GM23338 (cell line): ENCODE results near the gene ZNF354C. TPM values are rescaled to one million over a fixed set of nuclear protein-coding genes. Genes with fewer than 3 reads are reported as not detected.

Experiments
- ATAC-seq: fragments of 200-7000 bp; cut with Tn5 transposase; 3 replicates; pipeline ENCODE4 v1.9.1; 2020
- DNase-seq: peaks from one replicate; pipeline ENCODE4 v3.0.0-alpha.2; 2015; ENCODE audit warnings: low spot score
- H2AFZ ChIP-seq: fragments of 200-600 bp; sonication (generic); 2 replicates; pipeline ENCODE4 v1.8.0; 2016; ENCODE audit warnings: antibody characterized with exemption, mild to moderate bottlenecking, moderate library complexity
- H3F3A ChIP-seq: fragments of 200-600 bp; sonication (generic); replicated peaks from 2 replicates; pipeline ENCODE4 v1.8.0; 2017; ENCODE audit warnings: antibody characterized with exemption, mixed run types, low read depth
- H3K27ac ChIP-seq: fragments of 200-600 bp; sonication (generic); 2 replicates; pipeline ENCODE4 v1.6.1; 2016; ENCODE audit warnings: low read depth
- H3K27me3 ChIP-seq: fragments of 200-600 bp; sonication (generic); 2 replicates; pipeline ENCODE4 v1.8.0; 2016; ENCODE audit warnings: mild to moderate bottlenecking, mixed run types, moderate library complexity; ENCODE audit not compliant: insufficient read depth
- H3K36me3 ChIP-seq: fragments of 200-600 bp; sonication (generic); 2 replicates; pipeline ENCODE4 v1.8.0; 2016; ENCODE audit warnings: mild to moderate bottlenecking; ENCODE audit not compliant: insufficient read depth
- H3K4me1 ChIP-seq: fragments of 200-600 bp; sonication (generic); 2 replicates; pipeline ENCODE4 v1.8.0; 2016; ENCODE audit warnings: mild to moderate bottlenecking, moderate library complexity; ENCODE audit not compliant: insufficient read depth
- H3K4me2 ChIP-seq: fragments of 200-600 bp; sonication (generic); 2 replicates; pipeline ENCODE4 v1.7.1; 2017; ENCODE audit warnings: mixed run types
- H3K4me3 ChIP-seq: fragments of 200-600 bp; sonication (generic); 2 replicates; pipeline ENCODE4 v1.6.1; 2016; ENCODE audit warnings: mixed run types
- H3K79me2 ChIP-seq: fragments of 200-600 bp; sonication (generic); replicated peaks from 2 replicates; pipeline ENCODE4 v1.8.0; 2017; ENCODE audit warnings: mild to moderate bottlenecking; ENCODE audit not compliant: insufficient read depth
- H3K9me2 ChIP-seq: fragments of 200-600 bp; sonication (generic); 2 replicates; pipeline ENCODE4 v1.8.0; 2017; ENCODE audit not compliant: insufficient read depth
- H4K20me1 ChIP-seq: fragments of 200-600 bp; sonication (generic); replicated peaks from 2 replicates; pipeline ENCODE4 v1.8.0; 2017; ENCODE audit warnings: mild to moderate bottlenecking; ENCODE audit not compliant: insufficient read depth
- H3K27ac Mint-ChIP-seq: 2 replicates; pipeline ENCODE4 v1.8.0; 2020; ENCODE audit warnings: inconsistent platforms, mild to moderate bottlenecking, moderate library complexity, mixed read lengths
- H3K27me3 Mint-ChIP-seq: 3 replicates; pipeline ENCODE4 v1.8.0; 2022; ENCODE audit warnings: low read depth, mild to moderate bottlenecking, moderate library complexity, mixed read lengths, inconsistent platforms; ENCODE audit not compliant: insufficient read depth, poor library complexity
- H3K36me3 Mint-ChIP-seq: 3 replicates; pipeline ENCODE4 v1.8.0; 2021; ENCODE audit warnings: low read depth, mild to moderate bottlenecking, inconsistent platforms, moderate library complexity, mixed read lengths
- H3K4me1 Mint-ChIP-seq: 3 replicates; pipeline ENCODE4 v1.8.0; 2020; ENCODE audit warnings: mild to moderate bottlenecking, inconsistent platforms, mixed read lengths
- H3K4me3 Mint-ChIP-seq: 3 replicates; pipeline ENCODE4 v1.8.0; 2021; ENCODE audit warnings: moderate library complexity, mild to moderate bottlenecking, inconsistent platforms, mixed read lengths
- H3K9me3 Mint-ChIP-seq: 3 replicates; pipeline ENCODE4 v1.8.0; 2020; ENCODE audit warnings: moderate library complexity, mild to moderate bottlenecking, inconsistent platforms, mixed read lengths
- CREB1 ChIP-seq: fragments of 250-450 bp; sonication (Bioruptor Pico); IDR thresholded peaks from 2 replicates; pipeline ENCODE4 v1.5.0; 2020; ENCODE audit warnings: low read depth, mild to moderate bottlenecking, moderate library complexity
- ETS1 ChIP-seq: IDR thresholded peaks from 2 replicates; pipeline ENCODE4 v1.6.1; 2016; ENCODE audit warnings: antibody characterized with exemption
- EZH2 ChIP-seq: fragments of 200-600 bp; sonication (generic); IDR thresholded peaks from one replicate; pipeline ENCODE4 v1.8.0; 2017; ENCODE audit warnings: antibody characterized with exemption, mild to moderate bottlenecking, low read depth; ENCODE audit not compliant: unreplicated experiment
- EZH2phosphoT487 ChIP-seq: fragments of 200-600 bp; sonication (generic); IDR thresholded peaks from one replicate; pipeline ENCODE4 v1.8.1; 2018; ENCODE audit warnings: antibody characterized with exemption; ENCODE audit not compliant: unreplicated experiment
- NANOG ChIP-seq: IDR thresholded peaks from 2 replicates; pipeline ENCODE4 v1.6.1; 2016; ENCODE audit warnings: antibody characterized with exemption, borderline replicate concordance
- STAT1 ChIP-seq: IDR thresholded peaks from one replicate; pipeline ENCODE4 v1.6.1; 2016; ENCODE audit warnings: antibody characterized with exemption; ENCODE audit not compliant: unreplicated experiment
- ZNF114 ChIP-seq: fragments of 250-450 bp; sonication (Bioruptor Pico); IDR thresholded peaks from 2 replicates; pipeline ENCODE4 v1.5.0; 2020; ENCODE audit warnings: mild to moderate bottlenecking, moderate library complexity
- polyA plus RNA-seq: library from polyadenylated mRNA; unstranded; fragments of >200 nt; fragmentation: Nextera tagmentation; extraction: Ambion mirVana; gene quantifications from 2 replicates; pipeline ENCODE4 v1.2.1, GENCODE V29; 2016
- total RNA-seq: library from RNA; depleted of rRNA; stranded (reverse); fragments of >200 nt; shearing (Covaris generic); gene quantifications from 2 replicates; pipeline ENCODE4 v1.2.3, GENCODE V29; 2014
- TF ChIP-seq, protein P1 (sequence below): fragments of 250-450 bp; sonication (Bioruptor Pico); IDR thresholded peaks from 2 replicates; pipeline ENCODE4 v1.5.0; 2020; ENCODE audit warnings: mild to moderate bottlenecking, moderate library complexity

Gene ZNF354C
- total and polyA plus RNA-seq, 2 experiments from 2014 or later: 1.6 to 11.3 TPM

DNA sequence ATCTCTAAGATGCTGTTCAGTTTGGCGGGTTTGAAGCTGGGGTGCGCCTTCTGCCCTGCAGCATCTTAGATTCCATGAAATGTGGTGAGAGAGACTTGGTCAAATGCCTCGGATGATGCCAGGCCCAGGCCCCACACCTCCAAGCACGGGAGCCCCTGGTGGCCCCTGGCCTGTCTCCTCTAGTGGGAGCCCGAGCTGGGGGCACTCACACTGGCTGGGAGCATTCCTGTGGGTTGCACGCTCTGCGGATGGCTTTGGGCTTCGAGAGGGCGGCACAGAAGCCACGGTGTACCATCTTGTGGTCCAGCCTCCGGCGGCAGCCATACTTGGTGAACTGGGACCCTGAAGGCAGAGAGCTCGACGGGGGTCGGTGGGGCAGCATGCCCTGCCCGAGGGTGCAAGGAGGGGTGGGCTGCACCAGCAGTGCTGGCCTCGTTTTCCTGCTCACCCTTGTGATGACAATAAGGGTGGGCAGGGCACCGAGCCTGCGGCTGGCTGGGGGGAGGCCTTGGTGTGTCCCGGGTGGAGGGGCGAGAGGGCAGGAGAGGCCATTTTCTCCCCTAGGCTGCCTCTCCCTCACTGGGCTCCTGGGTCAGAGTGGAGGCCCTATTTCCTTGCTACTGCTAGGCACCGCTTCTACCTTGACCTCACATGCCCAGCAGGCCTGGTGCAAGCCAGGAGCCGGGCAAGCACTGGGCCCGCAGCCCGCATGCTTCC, 65.8 kb downstream of the ZNF354C start (continued):
- TF ChIP-seq, protein P1, sequence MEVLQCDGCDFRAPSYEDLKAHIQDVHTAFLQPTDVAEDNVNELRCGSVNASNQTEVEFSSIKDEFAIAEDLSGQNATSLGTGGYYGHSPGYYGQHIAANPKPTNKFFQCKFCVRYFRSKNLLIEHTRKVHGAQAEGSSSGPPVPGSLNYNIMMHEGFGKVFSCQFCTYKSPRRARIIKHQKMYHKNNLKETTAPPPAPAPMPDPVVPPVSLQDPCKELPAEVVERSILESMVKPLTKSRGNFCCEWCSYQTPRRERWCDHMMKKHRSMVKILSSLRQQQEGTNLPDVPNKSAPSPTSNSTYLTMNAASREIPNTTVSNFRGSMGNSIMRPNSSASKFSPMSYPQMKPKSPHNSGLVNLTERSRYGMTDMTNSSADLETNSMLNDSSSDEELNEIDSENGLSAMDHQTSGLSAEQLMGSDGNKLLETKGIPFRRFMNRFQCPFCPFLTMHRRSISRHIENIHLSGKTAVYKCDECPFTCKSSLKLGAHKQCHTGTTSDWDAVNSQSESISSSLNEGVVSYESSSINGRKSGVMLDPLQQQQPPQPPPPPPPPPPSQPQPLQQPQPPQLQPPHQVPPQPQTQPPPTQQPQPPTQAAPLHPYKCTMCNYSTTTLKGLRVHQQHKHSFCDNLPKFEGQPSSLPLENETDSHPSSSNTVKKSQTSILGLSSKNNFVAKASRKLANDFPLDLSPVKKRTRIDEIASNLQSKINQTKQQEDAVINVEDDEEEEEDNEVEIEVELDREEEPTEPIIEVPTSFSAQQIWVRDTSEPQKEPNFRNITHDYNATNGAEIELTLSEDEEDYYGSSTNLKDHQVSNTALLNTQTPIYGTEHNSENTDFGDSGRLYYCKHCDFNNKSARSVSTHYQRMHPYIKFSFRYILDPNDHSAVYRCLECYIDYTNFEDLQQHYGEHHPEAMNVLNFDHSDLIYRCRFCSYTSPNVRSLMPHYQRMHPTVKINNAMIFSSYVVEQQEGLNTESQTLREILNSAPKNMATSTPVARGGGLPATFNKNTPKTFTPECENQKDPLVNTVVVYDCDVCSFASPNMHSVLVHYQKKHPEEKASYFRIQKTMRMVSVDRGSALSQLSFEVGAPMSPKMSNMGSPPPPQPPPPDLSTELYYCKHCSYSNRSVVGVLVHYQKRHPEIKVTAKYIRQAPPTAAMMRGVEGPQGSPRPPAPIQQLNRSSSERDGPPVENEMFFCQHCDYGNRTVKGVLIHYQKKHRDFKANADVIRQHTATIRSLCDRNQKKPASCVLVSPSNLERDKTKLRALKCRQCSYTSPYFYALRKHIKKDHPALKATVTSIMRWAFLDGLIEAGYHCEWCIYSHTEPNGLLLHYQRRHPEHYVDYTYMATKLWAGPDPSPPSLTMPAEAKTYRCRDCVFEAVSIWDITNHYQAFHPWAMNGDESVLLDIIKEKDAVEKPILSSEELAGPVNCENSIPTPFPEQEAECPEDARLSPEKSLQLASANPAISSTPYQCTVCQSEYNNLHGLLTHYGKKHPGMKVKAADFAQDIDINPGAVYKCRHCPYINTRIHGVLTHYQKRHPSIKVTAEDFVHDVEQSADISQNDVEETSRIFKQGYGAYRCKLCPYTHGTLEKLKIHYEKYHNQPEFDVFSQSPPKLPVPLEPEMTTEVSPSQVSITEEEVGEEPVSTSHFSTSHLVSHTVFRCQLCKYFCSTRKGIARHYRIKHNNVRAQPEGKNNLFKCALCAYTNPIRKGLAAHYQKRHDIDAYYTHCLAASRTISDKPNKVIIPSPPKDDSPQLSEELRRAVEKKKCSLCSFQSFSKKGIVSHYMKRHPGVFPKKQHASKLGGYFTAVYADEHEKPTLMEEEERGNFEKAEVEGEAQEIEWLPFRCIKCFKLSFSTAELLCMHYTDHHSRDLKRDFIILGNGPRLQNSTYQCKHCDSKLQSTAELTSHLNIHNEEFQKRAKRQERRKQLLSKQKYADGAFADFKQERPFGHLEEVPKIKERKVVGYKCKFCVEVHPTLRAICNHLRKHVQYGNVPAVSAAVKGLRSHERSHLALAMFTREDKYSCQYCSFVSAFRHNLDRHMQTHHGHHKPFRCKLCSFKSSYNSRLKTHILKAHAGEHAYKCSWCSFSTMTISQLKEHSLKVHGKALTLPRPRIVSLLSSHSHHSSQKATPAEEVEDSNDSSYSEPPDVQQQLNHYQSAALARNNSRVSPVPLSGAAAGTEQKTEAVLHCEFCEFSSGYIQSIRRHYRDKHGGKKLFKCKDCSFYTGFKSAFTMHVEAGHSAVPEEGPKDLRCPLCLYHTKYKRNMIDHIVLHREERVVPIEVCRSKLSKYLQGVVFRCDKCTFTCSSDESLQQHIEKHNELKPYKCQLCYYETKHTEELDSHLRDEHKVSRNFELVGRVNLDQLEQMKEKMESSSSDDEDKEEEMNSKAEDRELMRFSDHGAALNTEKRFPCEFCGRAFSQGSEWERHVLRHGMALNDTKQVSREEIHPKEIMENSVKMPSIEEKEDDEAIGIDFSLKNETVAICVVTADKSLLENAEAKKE (CRISPR knock-in tag): no peak

- H3F3A ChIP-seq: no peaks in the 10 kb centered on the region
- H3K79me2 ChIP-seq: no peaks in the 10 kb centered on the region
- H3K4me1 Mint-ChIP-seq: no peaks in the 10 kb centered on the region
- no peak overlapping the region for H3K27ac Mint-ChIP-seq
- no peaks in the 10 kb centered on the region for H3K36me3 ChIP-seq
- no peak overlapping the region for H2AFZ ChIP-seq
- no peak overlapping the region for H3K27ac ChIP-seq
- H3K27me3 ChIP-seq: no peaks in the 10 kb centered on the region
- H3K4me3 ChIP-seq: no peak overlapping the region
- no peak for ATAC-seq
- H3K9me3 Mint-ChIP-seq: peaks cover 73% of the 10 kb centered on the region
- no peaks in the 10 kb centered on the region for H4K20me1 ChIP-seq
- H3K9me2 ChIP-seq: no peaks in the 10 kb centered on the region
- no peak overlapping the region for H3K4me3 Mint-ChIP-seq
- H3K4me2 ChIP-seq: no peak overlapping the region
- peaks cover 7% of the 10 kb centered on the region for H3K27me3 Mint-ChIP-seq
- peaks cover 19% of the 10 kb centered on the region for H3K36me3 Mint-ChIP-seq
- H3K4me1 ChIP-seq: no peaks in the 10 kb centered on the region
- DNase-seq: no peak
- TF ChIP-seq NANOG: no peak
- TF ChIP-seq ZNF114 (CRISPR knock-in tag): no peak
- no peak for TF ChIP-seq STAT1
- TF ChIP-seq ETS1: no peak
- TF ChIP-seq, protein P1 (CRISPR knock-in tag): no peak
- TF ChIP-seq CREB1 (CRISPR knock-in tag): no peak
- TF ChIP-seq EZH2: no peak
- no peak for TF ChIP-seq EZH2phosphoT487
Observed at GRCh38 chr5:179126506-179126991, 66.4 kb downstream of the ZNF354C start.
